Motor neuron (in vitro differentiated cells): ENCODE measurements around the gene NANOS2. TPM values are rescaled to one million over a fixed set of nuclear protein-coding genes. Genes with fewer than 3 reads are reported as not detected.

Experiments
- ATAC-seq, 8 experiments: fragments of 200-7000 bp; cut with Tn5 transposase; replicated peaks in 6 of 8; 2 replicates each; pipeline ENCODE4 v1.8.0; 2021; ENCODE audit warnings: mild to moderate bottlenecking in 8 of 8, moderate library complexity in 8 of 8
- H3K27ac ChIP-seq, 2 donors: fragments of 250-450 bp; sonication (Bioruptor Pico); 2 replicates each; pipeline ENCODE4 v1.9.0; 2021; ENCODE audit warnings: antibody characterized with exemption in 2 of 2, mild to moderate bottlenecking in 2 of 2, moderate library complexity in 1 of 2
- H3K4me1 ChIP-seq, 2 donors: fragments of 250-450 bp; sonication (Bioruptor Pico); replicated peaks in 1 of 2; 2 replicates each; pipeline ENCODE4 v1.6.1; 2021; ENCODE audit warnings: antibody characterized with exemption in 2 of 2, mild to moderate bottlenecking in 2 of 2, moderate library complexity in 1 of 2
- H3K4me3 ChIP-seq, 5 donors: fragments of 250-450 bp; sonication (Bioruptor Pico); 2 replicates each; pipeline ENCODE4 v1.9.0; 2021; ENCODE audit warnings: antibody characterized with exemption in 5 of 5, mild to moderate bottlenecking in 5 of 5, moderate library complexity in 4 of 5
- WGBS, 10 experiments: fragments of 450-650 bp; shearing (Covaris generic); methylation state at CpG; one replicate each; pipeline ENCODE4 v1.0.0; 2022; 5-methylcytosine and 5-hydroxymethylcytosine counted together
- in situ Hi-C, 9 experiments: fragments of 400-800 bp; cut with MboI; loops; one replicate each; pipeline ENCODE4 v1.15.0; 2021; ENCODE audit warnings: low sequenced_read_pairs in 9 of 9, low pct_unique_long_range_greater_than_20kb in 2 of 9; ENCODE audit not compliant: unreplicated experiment in 9 of 9
- total RNA-seq, 8 experiments: library from RNA; unstranded; fragments of 300-600 nt; gene quantifications; 2 replicates each; pipeline versions ENCODE4 v1.2.3 to v1.2.4, GENCODE V29; 2022

NANOS2 gene
- total RNA-seq, 8 experiments from 2014 or later: 0.05 to 0.85 (median 0.18) TPM; not detected in 5

DNA sequence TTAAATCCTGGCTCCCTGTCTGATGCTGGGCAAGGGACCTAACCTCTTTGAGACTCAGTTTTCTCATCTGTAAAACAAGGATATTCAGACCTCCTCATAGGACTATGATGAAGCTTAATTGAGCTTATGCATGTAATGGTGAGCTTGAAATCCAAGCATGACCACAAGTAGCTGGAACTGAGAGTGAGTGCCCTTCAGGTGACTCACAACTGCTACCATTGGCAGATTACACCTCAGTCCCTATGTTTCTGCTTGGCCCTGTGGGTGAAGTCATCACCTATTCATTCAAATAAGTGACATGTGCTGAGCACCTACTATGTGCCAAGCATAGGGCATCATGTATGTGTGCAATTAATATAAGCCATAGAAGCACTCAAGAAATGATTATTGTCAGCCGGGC lies 33.3 kb upstream of the NANOS2 start:
- 80 to 100% methylated on average over 1 of the region's 1 CpG; no CpG with 5 or more reads in 8 of the 10 experiments for WGBS, 10 experiments
- no peak overlapping the region for H3K27ac ChIP-seq
- peaks cover 6 to 14% of the 10 kb centered on the region in 2 donors for H3K4me1 ChIP-seq
- no peak overlapping the region for H3K4me3 ChIP-seq
- in situ Hi-C loops: no loop called here
- no peak for ATAC-seq

DNA sequence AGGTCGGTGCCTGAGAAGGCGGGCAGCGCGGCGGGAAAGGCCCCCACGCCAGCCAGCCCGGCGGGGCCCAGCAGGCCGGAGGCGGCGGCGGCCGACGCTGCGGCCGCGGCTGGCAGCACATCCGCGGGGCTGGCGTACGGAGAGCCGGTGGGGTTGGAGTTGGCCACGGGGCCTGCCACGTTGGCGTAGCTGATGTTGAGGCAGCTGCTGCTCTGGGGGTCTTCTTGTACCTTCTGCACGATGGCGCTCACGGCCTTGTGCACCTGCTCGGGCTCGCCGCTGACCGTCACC lies 25.9 kb upstream of the NANOS2 start:
- WGBS, 10 experiments: 65 to 98% (median 87%) methylated on average over 3 to 8 of the region's 32 CpGs; no CpG with 5 or more reads in 5 of the 10 experiments
- Histone ChIP-seq H3K4me3 (no peak overlapping the region), H3K4me1 (peaks cover 0 to 2% of the 10 kb centered on the region in 2 donors), H3K27ac (no peak overlapping the region)
- in situ Hi-C loops: no loop called here
- no peak for ATAC-seq

DNA sequence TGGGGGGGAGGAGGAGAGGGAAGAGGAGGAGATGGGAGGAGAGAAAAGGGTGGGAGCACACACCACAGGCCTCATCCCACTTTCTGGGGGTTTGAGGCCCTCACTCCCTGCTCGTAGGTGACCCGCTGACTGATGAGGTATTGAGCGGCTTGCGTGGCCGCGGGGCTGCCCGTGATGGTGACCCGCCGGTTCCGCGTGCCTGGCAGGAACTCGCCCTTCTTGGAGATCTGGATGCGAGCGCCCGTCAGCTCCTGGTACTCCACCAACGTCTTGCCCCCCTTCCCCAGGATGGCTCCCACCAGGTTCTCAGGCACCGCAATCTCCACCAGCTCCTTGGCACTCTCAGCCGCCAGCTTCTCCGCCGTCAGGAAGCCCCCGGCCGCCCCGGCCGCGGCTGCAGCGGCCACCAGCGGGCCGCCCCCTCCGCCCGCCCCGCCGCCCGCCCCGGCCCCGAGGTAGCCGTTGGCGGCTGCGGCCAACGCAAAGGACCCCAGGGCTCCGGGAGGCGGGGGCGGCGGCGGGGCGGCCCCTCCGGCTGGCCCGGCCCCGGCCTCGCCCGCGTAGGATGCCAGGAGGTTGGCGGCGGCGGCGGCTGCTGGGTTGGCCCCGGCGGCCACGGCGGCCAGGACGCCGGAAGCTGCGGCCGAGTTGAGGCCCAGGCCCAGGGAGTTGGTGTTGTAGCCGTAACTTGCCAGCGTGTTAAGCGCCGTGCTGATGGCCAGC lies 25.4 kb upstream of the NANOS2 start:
- H3K27ac ChIP-seq: no peak overlapping the region
- H3K4me3 ChIP-seq: no peak overlapping the region
- 15 to 100% (median 58%) methylated on average over 3 to 9 of the region's 67 CpGs; no CpG with 5 or more reads in 6 of the 10 experiments for WGBS, 10 experiments
- no peak for ATAC-seq
- in situ Hi-C loops: no loop called here
- H3K4me1 ChIP-seq: peaks cover 0 to 7% of the 10 kb centered on the region in 2 donors

DNA sequence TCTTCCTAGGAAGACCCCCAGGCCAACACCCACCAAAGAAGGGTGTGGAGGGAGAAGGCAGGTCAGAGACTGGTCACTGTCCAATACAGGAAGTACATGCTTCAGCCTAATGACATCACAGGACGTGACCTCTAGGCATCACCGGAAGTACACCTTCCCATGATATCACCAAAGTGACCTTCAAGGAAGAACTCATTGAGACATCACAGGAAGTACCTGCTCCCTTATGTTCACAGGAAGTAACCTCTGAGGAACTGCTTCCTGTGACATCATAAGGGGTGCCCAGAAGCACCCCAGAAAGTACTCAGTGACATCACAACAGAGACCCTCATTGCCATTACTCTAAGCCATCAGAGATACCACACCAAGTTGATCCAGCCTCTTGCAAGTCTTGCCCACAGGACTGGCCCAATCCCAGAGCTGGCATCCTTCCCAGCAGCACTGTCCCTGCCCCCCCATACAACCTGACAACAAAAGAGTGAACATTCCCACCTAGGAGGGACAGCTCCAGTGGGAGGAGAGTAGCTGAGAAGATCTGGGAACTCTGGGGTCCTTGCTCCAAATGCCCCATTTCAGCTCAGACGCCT lies 24.2 kb upstream of the NANOS2 start:
- in situ Hi-C loops: no loop called here
- 56 to 100% (median 63%) methylated on average over 1 to 3 of the region's 3 CpGs; no CpG with 5 or more reads in 6 of the 10 experiments for WGBS, 10 experiments
- ATAC-seq: no peak

DNA sequence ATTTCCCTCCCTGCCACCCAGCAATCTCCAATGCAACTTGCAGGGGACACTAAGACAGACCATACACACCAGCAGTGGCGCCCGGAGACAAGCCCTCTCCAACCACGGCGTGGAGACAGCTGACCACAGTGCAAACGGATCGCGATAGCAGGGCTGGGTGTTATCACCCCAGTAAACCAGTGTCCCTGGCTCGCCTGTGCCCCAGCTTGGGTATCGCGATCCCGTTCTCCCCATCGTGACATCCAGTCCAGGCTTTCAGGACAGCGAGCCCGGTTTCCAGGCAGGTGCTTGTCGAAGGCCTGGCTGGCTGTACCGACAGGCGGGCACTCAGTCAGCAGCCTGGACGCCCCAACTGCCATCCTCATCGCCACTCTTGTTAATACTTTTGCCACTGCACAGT lies 20.7 kb upstream of the NANOS2 start:
- 10 to 100% (median 71%) methylated on average over 1 to 12 of the region's 19 CpGs; no CpG with 5 or more reads in 3 of the 10 experiments for WGBS, 10 experiments
- Histone ChIP-seq H3K4me3 (no peak overlapping the region), H3K27ac (no peak overlapping the region), H3K4me1 (peaks cover 0 to 15% of the 10 kb centered on the region in 2 donors)
- peak in 5 of 8 experiments; percentile 15 to 42 (median 27) for ATAC-seq
- in situ Hi-C loops: no loop called here

More for the DNA sequence above, 24.2 kb upstream of the NANOS2 start:
- Histone ChIP-seq H3K4me1 (peaks cover 0 to 15% of the 10 kb centered on the region in 2 donors), H3K4me3 (no peak overlapping the region), H3K27ac (no peak overlapping the region)

DNA sequence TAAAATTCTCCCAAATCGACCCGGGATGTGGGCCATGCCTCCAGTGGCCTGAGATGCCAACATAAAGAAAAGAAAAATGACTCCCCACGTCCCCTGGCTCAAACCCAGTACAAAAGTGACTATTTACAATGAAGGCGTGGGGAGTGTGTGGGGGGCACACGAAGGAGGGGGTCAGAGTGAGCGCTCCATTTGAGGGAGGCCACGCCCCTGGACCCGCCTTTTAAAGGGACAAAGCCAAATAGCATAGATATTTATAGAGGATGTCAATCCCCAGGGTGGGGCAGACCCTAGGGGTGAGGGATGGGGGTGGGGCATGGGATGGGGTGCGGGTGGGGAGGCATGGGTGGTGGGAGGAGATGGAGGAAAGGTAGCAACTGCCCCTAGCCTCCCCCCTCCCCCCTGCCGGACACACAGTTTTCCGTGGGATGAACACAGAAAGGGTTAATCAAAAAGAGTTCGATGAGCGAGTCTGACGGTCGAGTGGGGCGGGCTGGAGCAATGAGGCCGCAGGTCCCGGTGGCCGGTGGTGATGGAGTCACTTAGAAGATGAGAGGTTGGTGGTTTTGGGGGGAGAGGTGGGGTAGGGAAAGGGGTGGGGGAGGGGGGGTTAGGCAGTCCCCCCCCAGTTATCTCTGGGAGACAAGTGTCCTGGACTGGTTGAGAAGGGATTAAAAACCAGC lies 20.1 kb upstream of the NANOS2 start:
- WGBS, 10 experiments: 0 to 76% (median 67%) methylated on average over 1 to 4 of the region's 19 CpGs; no CpG with 5 or more reads in 6 of the 10 experiments
- H3K4me1 ChIP-seq: peaks cover 0 to 15% of the 10 kb centered on the region in 2 donors
- in situ Hi-C loops: no loop called here
- ATAC-seq: peak in 4 of 8 experiments; percentile 8 to 28 (median 24)
- H3K4me3 ChIP-seq: no peak overlapping the region
- no peak overlapping the region for H3K27ac ChIP-seq

DNA sequence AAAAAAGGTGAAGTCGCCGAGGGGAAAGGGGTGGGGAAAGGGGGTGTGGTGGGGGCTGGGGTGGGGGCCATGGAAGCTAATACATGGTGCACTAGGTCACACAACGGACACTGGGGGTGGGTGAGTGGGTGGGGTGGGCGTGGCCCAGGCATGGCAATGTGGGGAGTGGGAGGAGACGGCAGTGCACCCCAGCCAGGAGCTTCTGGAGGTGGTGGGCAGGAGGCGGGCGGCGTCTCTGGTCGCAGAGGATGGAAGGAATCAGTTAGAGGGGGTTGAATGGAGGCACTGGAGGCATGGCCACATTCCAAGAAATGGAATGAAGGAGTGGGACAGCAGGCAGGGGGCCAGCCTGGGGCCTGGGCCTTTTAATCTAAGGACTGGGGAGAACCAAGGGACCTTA lies 19.2 kb upstream of the NANOS2 start:
- Histone ChIP-seq H3K4me1 (peaks cover 0 to 15% of the 10 kb centered on the region in 2 donors), H3K27ac (no peak overlapping the region), H3K4me3 (no peak overlapping the region)
- 79% methylated on average over 2 of the region's 9 CpGs; no CpG with 5 or more reads in 9 of the 10 experiments for WGBS, 10 experiments
- ATAC-seq: peak in 2 of 8 experiments; percentile 6 to 10
- in situ Hi-C loops: no loop called here

DNA sequence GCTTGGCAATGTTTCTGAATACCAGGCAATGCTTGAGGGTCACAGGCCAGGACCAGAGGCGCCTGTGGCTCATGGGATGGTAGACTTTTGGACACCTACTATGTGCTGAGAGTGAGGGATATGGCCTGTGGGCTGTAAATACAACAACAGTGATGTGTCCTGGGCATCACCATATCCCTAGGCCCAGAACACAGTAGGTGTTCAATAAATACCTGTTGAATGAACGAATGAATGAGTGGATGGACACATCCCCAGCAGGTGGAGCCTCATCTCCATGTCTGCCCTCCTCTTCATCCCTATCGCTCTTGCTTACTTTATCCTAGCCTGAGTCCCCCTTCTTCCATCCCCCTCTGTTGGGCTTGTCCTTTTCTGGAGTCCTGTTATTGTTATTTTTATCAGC lies 16.5 kb upstream of the NANOS2 start:
- H3K4me3 ChIP-seq: no peak overlapping the region
- no peak for ATAC-seq
- 20 to 80% (median 50%) methylated on average over 1 to 3 of the region's 3 CpGs; no CpG with 5 or more reads in 3 of the 10 experiments for WGBS, 10 experiments
- peaks cover 0 to 15% of the 10 kb centered on the region in 2 donors for H3K4me1 ChIP-seq
- in situ Hi-C loops: no loop called here
- no peak overlapping the region for H3K27ac ChIP-seq

GRCh38 chr19:45929247-45929646 lies 14.7 kb upstream of the NANOS2 start:
- Histone ChIP-seq H3K27ac (no peak overlapping the region), H3K4me1 (peaks cover 0 to 2% of the 10 kb centered on the region in 2 donors), H3K4me3 (no peak overlapping the region)
- ATAC-seq: no peak
- in situ Hi-C loops: no loop called here
- WGBS, 10 experiments: 80 to 100% (median 100%) methylated on average over 1 to 2 of the region's 2 CpGs; no CpG with 5 or more reads in 7 of the 10 experiments

GRCh38 chr19:45927565-45928261 lies 13.1 kb upstream of the NANOS2 start:
- Histone ChIP-seq H3K4me1 (no peaks in the 10 kb centered on the region), H3K27ac (no peak overlapping the region), H3K4me3 (peak overlapping the region in 1 of 5 donors; percentile 20)
- WGBS, 10 experiments: 0 to 33% (median 25%) methylated on average over 2 to 18 of the region's 33 CpGs; no CpG with 5 or more reads in 1 of the 10 experiments
- peak; percentile 95 to 99 (median 98) for ATAC-seq
- in situ Hi-C loops: no loop called here

GRCh38 chr19:45924891-45925447 lies 10.4 kb upstream of the NANOS2 start:
- Histone ChIP-seq H3K4me3 (no peak overlapping the region), H3K4me1 (peaks cover 3 to 6% of the 10 kb centered on the region in 2 donors), H3K27ac (no peak overlapping the region)
- WGBS, 10 experiments: 18 to 88% (median 60%) methylated on average over 1 to 5 of the region's 6 CpGs
- in situ Hi-C loops: no loop called here
- no peak for ATAC-seq

GRCh38 chr19:45922281-45922680 lies 7.7 kb upstream of the NANOS2 start:
- peak in 1 of 8 experiments; percentile 66 for ATAC-seq
- in situ Hi-C loops: no loop called here
- WGBS, 10 experiments: 0 to 100% (median 57%) methylated on average over 1 to 8 of the region's 9 CpGs; no CpG with 5 or more reads in 1 of the 10 experiments
- no peak overlapping the region for H3K4me3 ChIP-seq
- peaks cover 9 to 13% of the 10 kb centered on the region in 2 donors for H3K4me1 ChIP-seq
- H3K27ac ChIP-seq: no peak overlapping the region
